Activated T-helper 17 cell treated with anti-CD3 and anti-CD28 coated beads, Interleukin-2, amount 50 U/mL, for 72 hours (primary cell): ENCODE measurements around the gene SMIM13. TPM values are rescaled to one million over a fixed set of nuclear protein-coding genes. Genes with fewer than 3 reads are reported as not detected.

ENCODE experiments used
- total RNA-seq, 2 donors: library from RNA; stranded (reverse); gene quantifications; one replicate each; pipeline ENCODE4 v1.2.3, GENCODE V29; 2022

The SMIM13 gene
- total RNA-seq, 2 donors from 2014 or later = 5.8 to 10.5 TPM

Other genes starting within 250 kb of the SMIM13 start
- gene GCM2, start 211.8 kb upstream of the SMIM13 start, total RNA-seq = not detected
- under 1 TPM in 1 of 2 donors, not detected in 1; 0.50 TPM for gene SYCP2L, start 206.8 kb upstream of the SMIM13 start, total RNA-seq
- gene ELOVL2, start 49.5 kb upstream of the SMIM13 start, total RNA-seq = not detected
- under 1 TPM in 1 of 2 donors, not detected in 1; 0.11 TPM for gene ERVFRD-1, start 17.9 kb downstream of the SMIM13 start, total RNA-seq
- 10 to 100 TPM; 36.9 to 39.4 TPM for gene NEDD9, start 138.8 kb downstream of the SMIM13 start, total RNA-seq